GM20000 (cell line): Measurements from ENCODE around the gene AP1AR.

ENCODE experiments used
- DNase-seq: peaks from one replicate; pipeline ENCODE4 v3.0.0; 2012; ENCODE audit warnings: low spot score
- CTCF ChIP-seq: IDR thresholded peaks from 2 replicates; pipeline ENCODE4 v1.5.1; 2012; ENCODE audit warnings: mild to moderate bottlenecking, control low read depth; ENCODE audit errors: extremely low read depth, missing control alignments

AP1AR gene

GRCh38 chr4:112210777-112211176, 20.8 kb upstream of the AP1AR start:
- TF ChIP-seq CTCF: no peak
- DNase-seq: no peak

- no peak for TF ChIP-seq CTCF
- no peak for DNase-seq
These were observed 18.5 kb upstream of the AP1AR start for GRCh38 chr4:112213091-112213490.

- DNase-seq: no peak
- TF ChIP-seq CTCF: no peak
These were observed 17.7 kb upstream of the AP1AR start for GRCh38 chr4:112213856-112214255.

GRCh38 chr4:112214390-112215264, 17.0 kb upstream of the AP1AR start:
- no peak for TF ChIP-seq CTCF
- no peak for DNase-seq

GRCh38 chr4:112219826-112220366, 11.7 kb upstream of the AP1AR start:
- TF ChIP-seq CTCF: no peak

GRCh38 chr4:112222219-112222955, 9.2 kb upstream of the AP1AR start:
- no peak for TF ChIP-seq CTCF
- DNase-seq: no peak

More at GRCh38 chr4:112219826-112220366, 11.7 kb upstream of the AP1AR start:
- no peak for DNase-seq

- TF ChIP-seq CTCF: no peak
- no peak for DNase-seq
These were observed 6.4 kb upstream of the AP1AR start for GRCh38 chr4:112225157-112225556.
